Astrocyte of the hippocampus (primary cell): ENCODE data around the gene DCAF17.

Experiments
- DNase-seq: peaks from one replicate; pipeline ENCODE4 v3.0.0; 2011; ENCODE audit warnings: low read depth, low spot score

Gene DCAF17, protein sequence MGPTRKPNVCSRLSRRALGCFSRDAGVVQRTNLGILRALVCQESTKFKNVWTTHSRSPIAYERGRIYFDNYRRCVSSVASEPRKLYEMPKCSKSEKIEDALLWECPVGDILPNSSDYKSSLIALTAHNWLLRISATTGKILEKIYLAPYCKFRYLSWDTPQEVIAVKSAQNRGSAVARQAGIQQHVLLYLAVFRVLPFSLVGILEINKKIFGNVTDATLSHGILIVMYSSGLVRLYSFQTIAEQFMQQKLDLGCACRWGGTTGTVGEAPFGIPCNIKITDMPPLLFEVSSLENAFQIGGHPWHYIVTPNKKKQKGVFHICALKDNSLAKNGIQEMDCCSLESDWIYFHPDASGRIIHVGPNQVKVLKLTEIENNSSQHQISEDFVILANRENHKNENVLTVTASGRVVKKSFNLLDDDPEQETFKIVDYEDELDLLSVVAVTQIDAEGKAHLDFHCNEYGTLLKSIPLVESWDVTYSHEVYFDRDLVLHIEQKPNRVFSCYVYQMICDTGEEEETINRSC

DNA sequence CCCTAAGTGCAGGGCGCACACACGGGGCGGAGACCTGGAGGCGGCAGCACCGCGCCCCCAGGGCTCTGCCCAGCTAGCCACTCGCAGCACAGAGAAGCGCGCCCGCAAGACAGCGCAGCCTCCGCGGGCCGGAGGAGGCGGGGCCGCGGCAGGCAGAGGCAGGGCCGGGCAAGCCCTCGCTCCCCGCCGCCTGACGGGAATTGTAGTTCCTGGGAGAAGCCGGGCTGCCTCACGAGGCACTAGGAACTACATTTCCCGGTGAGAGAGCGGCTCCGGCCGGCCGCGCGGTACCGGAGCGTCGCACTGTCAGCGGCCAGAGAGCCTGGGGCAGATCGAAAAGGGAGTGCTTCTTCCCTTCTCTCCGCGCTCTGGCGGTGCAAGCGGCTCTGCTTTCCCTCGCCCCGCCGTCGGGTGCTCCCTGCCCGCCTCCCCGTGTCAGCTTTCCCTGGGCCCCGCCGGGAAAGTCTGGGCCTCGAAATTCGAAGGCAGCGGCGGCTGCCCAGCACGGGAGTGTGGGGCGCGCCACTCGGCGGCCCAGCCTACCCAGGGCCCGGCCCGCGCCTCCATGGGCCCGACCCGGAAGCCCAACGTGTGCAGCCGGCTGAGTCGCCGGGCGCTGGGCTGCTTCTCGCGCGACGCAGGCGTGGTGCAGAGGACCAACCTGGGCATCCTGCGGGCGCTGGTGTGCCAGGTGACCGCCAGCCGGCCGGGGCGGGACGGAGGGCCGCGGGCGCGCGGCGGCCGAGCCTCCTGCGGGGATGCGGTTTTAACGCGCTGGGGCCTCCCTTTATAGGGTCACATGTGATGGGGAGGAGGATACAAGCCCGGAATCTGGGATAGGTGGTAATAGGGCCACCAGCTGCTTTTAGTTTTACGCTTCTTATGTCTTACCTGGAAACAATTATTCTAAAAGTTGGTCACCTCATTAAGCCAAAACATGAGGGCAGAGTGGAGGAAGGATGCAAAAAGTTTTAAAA is at the start of gene DCAF17:
Gene DCAF17, plus strand, starts transcription at position 214 of the 977 bp plus-strand sequence. Its CDS starts 352 bp downstream, at position 566.
- peak; percentile 99 for DNase-seq

DNA sequence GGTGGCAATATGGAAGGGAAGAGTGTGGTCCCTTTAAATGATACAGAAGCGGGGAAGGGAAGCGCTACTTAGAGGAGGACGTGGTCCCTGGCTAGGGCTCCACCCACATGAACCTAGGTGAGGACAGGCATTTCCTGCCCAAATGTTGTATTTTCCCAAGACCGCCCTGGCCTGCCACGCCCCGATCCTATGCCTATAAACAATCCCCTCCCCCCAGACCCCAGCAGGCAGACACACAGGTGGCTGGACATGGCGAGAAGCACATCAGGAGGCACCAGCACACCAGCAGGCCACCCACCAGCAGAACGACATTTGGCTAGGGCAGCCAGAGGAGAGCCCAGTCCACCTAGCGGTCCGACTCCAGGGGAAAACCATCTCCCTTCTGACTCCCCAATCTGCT is 47.4 kb upstream of the DCAF17 start:
- DNase-seq: no peak

DNA sequence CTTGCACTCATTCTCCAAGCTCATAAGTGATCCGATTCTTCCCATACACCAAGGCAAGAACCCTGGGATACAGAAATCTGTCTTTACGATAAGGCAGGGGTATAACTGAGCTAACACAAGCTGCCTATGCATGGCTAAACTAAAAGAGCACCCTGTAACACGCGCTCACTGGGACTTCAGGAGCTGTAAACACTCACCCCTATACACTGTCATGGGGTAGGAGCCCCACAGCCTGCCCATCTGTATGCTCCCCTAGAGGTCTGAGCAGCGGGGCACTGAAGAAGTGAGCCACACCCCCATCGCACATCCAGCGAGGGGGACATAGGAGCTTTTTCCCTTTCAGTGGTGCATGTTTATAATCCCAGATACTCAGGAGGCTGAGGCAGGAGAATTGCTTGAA is 47.0 kb upstream of the DCAF17 start:
- DNase-seq: no peak

DNA sequence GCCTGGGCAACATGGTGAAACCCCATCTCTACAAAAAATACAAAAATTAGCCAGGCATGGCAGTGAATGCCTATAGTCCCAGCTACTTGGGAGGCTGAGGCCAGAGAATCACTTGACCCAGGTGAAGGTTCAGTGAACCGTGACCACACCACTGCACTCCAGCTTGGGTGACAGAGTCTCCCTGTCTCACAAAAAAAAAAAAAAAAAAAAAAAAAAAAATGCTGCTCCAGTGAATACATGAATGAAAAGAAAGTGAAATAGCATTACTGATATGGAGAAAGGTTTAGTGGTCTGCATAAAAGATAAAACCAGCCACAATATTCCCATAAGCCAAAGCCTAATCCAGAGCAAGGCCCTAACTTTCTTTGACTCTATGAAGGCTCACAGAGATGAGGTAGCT is 44.7 kb upstream of the DCAF17 start:
- DNase-seq: no peak

DNA sequence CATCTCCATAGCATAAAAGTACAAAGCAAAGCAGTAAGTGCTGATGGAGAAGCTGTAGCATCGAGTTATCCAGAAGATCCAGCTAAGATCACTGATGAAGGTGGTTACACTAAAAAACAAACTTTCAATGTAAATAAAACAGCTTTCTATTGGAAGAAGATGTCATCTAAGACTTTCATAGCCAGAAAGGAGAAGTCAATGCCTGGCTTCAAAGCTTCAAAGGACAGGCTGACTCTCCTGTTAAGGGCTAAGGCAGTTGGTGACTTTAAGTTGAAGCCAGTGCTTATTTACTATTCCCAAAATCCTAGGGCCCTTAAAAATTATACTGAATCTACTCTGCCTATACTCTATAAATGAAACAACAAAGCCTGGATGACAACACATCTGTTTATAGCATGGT is 44.2 kb upstream of the DCAF17 start:
- DNase-seq: no peak

DNA sequence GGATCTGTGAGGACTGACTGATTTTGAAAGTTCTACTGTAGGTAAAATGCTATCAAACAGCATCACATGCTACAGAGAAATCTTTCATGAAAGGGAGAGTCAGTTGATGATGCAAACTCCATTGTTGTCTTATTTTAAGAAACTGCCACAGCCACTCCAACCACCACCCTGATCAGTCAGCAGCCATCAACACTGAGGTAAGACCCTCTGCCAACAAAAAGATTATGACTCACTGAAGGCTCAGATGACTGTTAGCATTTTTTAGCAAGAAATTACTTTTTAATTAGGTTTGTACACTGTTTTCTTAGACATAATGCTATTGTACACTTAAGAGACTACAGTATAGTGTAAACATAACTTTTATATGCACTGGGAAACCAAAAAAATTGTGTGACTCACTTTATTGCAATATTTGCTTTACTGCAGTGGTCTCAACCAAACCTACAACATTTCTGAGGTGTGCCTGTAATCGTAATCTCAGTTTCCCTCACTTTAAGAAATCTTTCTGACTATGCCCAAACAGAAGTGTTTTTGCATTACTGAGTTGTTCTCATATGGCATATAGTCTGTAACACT is 43.0 kb upstream of the DCAF17 start:
- DNase-seq: peak; percentile 84

DNA sequence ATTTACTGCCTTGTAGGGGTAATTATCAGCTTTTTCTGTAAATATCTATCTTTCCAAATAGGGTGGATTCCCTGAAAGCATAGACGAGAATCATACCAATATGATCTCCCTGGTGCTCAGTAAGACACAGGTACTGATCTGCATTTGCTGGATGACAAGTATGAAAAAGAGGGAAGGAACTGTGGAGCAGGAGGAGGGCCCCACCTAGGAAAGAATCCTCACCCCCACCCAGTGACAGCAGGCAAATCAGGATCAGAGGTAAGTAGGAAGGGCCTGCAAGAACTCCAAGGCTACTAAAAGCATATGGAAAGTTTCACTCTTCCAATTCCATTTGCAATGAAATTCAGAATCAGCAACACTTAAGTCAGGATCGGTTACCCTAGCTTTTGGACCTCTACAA is 42.5 kb upstream of the DCAF17 start:
- DNase-seq: no peak

DNA sequence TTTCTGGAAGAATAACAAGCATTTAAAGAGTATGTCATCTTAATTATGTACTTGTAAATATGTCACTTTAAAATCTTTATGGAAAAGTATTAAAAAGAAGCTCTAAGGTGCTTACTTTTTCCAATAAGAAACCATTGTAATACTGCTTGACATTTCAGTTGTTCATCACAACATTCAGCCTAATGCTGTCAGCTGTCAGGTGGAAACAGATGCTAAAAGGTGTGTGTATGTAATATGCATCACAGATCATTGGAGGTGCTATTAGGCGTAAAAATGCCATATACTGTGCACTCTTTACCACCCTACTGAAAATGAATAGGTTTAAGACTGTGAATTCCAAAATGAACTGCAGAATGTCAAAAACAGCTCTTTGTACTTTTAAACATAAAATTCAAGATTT is 40.5 kb upstream of the DCAF17 start:
- DNase-seq: no peak

DNA sequence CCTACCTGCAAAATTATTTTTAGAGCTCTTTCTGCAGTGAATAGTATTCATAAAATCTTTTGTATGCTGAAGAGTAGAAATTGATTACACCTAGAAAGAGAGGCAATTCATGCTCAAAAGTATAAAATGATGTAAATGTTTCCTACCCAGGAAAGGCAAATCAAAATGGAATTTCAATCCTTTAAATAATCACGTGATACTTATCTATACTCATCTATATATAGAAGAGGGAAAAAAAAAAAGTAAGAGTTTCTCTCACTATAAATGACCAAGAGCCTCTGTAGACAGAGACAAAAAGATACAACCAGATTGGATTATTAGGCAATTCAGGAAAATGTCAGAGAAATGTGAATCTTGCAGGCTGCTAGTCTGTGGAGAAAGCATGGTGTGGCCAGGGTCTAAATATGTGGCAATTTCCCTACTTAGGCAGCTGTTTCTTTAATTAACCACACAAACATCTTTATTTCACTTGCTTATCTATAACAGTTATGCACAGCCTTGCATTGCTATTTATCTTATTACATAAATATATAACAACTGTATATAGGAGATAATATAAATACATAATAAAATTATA is 39.8 kb upstream of the DCAF17 start:
- DNase-seq: no peak

DNA sequence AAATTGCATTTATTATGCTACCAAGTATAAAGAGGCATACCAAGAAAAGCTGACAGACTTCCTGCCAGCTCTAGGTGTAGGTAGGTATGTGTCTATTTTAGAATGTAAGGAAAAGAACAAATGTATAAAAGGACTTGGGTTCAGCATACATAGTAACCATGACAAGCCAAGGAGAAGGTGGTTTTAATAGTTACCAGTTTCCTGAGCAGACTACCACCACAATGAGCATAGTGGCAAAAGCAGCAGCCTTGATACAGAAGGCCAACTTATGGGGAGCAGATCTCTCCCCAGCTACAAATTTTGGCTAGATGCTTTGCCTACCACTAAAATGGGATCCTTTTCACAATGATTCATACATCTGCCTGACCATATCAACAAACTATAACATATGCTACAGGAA is 34.7 kb upstream of the DCAF17 start:
- DNase-seq: no peak

DNA sequence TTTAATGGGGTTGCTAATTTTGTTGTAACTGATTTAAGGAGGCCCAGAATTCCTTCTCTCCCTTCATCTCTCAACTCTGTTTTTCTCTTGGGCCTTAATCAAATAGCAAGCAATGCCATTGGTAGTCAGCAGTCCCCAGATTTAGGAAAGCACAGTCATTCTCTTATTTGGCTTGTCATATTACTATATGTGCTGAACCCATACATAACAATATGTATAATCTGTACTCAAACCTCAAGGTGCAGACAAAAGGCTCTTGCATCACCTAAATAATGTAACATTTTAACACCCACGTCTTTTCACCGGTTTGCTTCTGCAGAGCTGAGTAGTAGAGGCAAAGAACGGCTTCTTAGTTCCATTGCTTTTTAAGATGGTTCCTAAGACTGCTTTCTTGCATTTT is 33.6 kb upstream of the DCAF17 start:
- no peak for DNase-seq

DNA sequence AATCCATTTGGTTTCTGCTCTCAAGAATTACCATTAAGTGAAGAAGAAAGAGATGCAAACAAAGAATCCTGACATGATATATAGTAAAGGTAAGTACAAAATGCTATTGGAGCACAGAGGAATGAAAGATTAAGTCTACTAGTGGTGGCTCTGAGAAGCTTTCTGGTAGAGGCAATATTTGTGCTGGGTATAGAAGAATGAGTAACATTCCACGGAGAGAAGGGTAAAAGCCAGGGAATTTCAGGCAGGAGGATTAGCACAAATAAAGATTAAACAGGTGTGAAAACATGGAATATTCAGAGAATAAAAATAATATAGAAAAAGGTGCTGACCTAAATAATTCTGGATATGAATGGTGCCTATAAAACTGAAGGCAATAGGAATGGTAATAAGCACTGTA is 32.1 kb upstream of the DCAF17 start:
- no peak for DNase-seq

DNA sequence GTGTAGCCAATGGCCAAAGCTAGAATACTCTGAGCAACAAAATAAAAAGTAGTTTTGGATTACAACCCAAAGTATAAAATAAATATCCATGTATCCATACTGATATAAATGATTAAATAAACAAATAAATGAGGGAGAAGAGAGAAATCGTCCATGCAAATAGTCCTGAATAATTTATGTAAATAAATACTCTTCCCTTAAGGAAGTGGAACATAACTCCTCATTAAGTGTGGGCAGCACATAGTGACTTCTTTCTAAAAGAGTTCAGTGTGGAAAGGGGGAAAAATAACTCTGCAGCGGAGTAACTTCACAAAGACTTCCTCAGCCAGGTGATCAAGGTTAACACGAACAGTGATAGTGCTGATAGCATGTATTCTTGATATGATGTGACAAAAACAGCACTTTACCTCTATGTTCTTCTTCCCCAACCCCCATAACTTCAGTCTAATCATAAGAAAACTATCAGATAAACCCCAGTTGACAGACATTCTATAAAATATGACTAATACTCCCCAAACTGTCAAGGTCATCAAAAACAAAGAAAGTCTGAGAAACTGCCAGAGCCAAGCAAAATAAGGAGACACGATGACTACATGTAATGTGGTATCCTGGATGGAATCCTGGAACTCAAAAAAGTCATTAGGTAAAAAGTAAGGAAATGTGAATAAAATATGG is 31.0 kb upstream of the DCAF17 start:
- DNase-seq: peak; percentile 20

DNA sequence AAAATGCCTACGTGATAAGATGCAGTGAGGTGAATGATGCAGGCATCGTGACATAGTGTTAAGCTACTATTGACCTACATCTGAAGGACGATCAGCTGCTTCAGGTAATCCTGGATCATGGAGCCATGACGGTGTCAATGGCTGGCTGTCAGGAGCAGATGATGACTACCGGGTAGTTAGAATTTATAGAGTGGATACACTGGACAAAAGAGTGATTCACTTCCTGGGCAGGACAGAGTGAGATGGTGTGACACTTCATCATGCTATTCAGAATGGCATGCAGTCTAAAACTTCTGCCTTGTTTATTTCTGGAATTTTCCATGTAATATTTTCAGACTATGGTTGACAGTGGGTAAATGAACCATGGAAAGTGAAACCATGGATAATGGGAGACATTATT is 29.8 kb upstream of the DCAF17 start:
- peak; percentile 63 for DNase-seq

DNA sequence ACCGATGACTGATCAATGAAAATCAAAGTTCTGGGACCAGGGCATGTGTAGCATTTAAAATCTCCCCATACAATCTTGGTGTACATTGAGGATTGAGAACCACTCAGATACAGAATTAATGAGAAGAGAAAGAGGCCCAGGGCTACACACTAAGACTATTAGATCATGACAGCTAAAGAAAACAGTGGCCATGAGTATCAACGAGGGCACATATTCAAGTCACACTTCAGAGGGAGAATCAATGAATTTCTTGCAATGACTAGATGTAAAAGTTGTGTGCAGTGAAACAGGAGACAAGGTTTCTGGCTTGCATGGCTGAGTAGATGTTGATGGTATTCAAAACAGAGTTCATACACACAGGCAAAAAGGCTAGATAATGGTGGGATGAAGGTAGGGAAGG is 29.3 kb upstream of the DCAF17 start:
- DNase-seq: no peak

DNA sequence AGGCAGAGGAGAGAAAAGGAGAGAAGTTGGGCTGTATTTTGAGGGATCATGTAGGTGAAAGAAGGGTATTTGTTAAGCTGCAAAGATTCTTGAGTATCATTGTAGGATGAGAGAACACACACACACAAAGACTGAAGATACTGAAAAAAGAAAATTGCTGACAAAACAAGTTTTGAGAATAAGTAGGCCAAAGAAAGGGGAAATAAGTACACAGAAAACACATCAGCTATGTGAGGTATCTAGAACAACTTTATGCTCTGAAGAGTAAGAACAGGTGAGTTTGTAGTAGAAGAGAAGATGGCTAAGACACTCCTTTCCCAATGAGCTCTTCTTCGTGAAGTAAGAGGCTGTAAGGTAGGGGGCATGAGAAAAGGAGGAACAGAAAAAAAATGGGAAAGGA is 28.5 kb upstream of the DCAF17 start:
- DNase-seq: no peak

DNA sequence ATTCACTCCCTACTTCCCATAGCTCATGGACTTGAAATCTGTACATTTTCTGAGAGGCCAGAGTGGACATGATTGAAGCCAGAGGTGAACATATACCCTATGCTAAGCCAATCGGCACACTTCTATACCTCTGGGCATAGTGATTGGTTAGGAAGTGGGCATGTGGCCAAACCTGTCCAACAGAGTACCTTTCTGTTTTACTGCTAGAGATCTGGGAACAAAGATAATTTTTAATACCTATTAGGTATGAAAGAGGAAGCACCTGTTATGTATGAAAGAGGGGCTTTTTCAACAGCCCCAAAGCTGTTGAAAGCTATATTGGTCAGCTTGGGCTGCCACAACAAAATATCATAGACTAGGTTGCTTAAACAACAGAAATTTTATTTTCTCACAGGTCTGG is 28.0 kb upstream of the DCAF17 start:
- DNase-seq: no peak

DNA sequence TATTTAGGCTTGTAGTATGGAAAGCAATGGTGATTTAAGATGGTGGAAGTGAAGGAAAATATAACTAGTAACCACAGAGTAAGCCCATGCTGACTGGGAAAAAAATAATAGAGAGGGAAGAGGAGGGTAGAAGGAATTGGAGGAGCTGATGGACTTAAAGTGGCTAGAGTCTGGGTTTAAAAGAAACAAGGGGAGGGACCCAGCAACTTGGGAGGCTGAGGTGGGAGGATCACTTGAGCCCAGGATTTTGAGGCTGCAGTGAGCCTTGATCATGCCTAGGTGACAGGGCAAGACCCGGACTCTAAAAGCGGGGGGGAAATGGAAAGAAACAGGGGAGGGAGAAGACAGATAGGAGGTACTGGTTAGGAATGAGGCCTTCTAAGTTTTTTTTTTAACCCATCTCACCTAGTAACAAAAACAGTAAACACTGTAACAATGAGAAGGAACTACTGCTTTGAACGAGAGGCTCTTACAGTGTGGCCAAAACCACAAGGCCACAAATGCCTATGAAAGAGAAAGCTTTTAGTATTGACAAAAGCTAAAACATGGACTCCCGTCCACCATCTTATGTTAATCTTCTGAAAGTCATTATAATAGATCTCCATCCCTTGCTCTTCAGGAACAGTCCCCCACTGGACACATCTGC is 26.9 kb upstream of the DCAF17 start:
- peak; percentile 54 for DNase-seq

DNA sequence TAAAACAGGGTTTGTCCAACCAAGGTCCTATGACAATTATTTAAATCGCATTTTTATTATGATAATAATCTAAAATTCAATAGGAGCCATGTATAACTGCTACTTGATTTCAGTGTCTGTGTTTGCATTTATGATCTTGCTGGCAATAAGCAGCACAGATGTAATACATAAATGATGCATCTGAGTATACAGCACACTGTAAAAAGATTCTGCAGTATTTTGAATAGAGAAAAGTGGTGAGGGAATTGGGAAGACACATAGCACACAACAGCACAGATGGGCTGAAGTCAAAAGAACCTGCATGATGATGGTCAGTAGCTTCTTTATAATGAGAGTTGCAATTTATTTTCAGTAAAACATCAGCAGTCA is 26.4 kb upstream of the DCAF17 start:
- no peak for DNase-seq

DNA sequence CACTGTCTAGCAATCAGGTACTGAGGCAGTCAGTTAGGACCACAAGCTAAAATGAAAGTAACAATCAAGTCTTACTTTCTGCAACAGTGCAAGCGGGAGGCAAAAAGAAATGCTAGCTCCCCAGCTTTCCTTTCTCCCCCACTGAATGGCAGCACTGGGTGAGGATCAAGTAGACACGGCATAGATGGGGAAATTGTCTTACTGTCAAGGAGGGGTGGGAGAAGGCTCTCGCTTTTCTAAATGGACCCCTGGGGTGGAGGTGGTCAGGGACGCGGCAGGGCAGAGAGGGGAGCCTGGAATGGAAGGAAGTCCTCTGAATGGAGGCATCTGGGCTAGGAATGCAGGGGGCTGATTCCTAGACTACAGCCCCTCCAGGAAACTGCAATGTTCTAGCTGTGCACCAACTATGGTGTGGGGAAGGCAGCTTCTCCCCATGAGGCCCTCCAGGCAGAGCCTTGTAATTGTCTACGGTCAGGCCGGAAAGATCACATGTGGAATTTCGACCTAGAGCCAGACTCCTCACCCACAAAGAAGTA is 24.5 kb upstream of the DCAF17 start:
- peak; percentile 13 for DNase-seq
